ENCODE results near the gene PLEKHA8. TPM values are rescaled to one million over a fixed set of nuclear protein-coding genes. Genes with fewer than 3 reads are reported as not detected.

The PLEKHA8 gene
- total RNA-seq = 10.3 and 13.4 TPM in 2 replicates

GRCh38 chr7:30028216-30028748, at the start of gene PLEKHA8:
Gene PLEKHA8 (plus strand): TSS chr7:30028412. CDS start chr7:30028763, 351 bp downstream.

GRCh38 chr7:29989257-29989995, 38.8 kb upstream of the PLEKHA8 start, which contains the start of gene SCRN1:
Gene SCRN1 (minus strand): TSS chr7:29989801. CDS start chr7:29969067, 20,734 bp downstream.

GRCh38 chr7:30026229-30027064, 1.8 kb upstream of the PLEKHA8 start, which contains the start of gene FKBP14:
Gene FKBP14 (minus strand): TSS chr7:30026702. CDS start chr7:30026508, 194 bp downstream.

GRCh38 chr7:30134611-30135300, 106.5 kb downstream of the PLEKHA8 start, which contains the start of gene MTURN:
Gene MTURN (plus strand): TSS chr7:30134986. CDS start chr7:30135137, 151 bp downstream.

Other genes with a start within 250 kb of the PLEKHA8 start
- gene WIPF3, start 221.9 kb upstream of the PLEKHA8 start, total RNA-seq = under 0.01 and 0.15 TPM in 2 replicates
- gene SCRN1, start 38.6 kb upstream of the PLEKHA8 start, total RNA-seq = 111 and 141 TPM in 2 replicates
- 22.7 and 42.9 TPM in 2 replicates for gene FKBP14, start 1.7 kb upstream of the PLEKHA8 start, total RNA-seq
- 18.9 and 20.2 TPM in 2 replicates for gene MTURN, start 106.6 kb downstream of the PLEKHA8 start, total RNA-seq